Stimulated activated CD8-positive, alpha-beta memory T cell treated with anti-CD3 and anti-CD28 coated beads, Interleukin-15, amount 100 ng/mL, for 4 hours (primary cell): ENCODE data around the gene ANXA11.
"Not testable (repeated sequence)": the region's sequence is repeated elsewhere in the genome, so short reads cannot be mapped to it uniquely, and the experiment has no call there.

Source experiments
- DNase-seq, 2 donors: peaks; one replicate each; pipeline ENCODE4 v3.0.0-alpha.2; 2020; ENCODE audit warnings: low read depth in 2 of 2

ANXA11 gene

DNA sequence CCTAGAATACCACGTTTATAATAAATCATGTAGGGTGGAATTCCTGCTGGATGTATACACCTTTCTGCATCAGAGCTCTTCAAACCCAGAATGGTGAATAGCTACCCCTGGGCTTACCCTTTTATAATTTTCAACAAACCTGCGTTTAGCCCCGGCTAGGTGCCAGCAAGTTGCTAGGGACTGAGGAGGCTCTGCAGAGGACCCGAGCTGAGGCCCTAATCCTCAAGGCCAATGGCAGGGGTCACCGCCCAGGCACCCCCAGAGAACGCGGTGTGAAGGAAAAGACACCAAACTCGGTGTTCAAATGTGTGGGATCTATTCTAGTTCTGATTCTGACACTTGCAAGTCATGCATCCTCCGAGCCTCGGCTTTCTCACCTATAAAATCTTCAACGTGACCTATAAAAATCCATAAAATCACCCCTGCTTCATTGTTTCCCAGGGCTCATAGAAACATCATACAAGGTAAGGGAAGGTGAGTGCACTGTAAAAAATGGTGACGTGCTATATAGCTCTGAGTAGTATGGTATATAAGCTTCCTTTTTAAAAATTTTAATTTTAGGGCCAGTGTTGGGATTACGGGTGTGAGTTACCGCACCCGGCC, 2.5 kb upstream of the ANXA11 start:
- DNase-seq: no peak

DNA sequence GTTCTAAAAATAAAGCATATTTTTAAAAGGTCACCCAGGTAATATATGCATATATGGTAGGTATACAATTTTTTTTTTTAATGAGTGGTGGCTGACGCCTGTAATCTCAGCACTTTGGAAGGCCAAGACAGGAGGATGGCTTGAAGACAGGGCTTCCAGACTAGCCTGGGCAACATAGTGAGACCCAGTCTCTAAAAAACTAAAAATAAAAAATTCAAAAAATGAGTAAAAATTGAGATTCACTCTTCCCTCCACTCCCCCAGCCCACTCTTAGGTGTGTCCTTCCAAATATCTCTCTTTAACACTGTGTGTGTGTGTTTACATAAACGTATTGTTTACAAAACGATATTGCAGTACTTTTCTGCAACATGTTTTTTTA, 929 bp upstream of the ANXA11 start:
- DNase-seq: no peak

DNA sequence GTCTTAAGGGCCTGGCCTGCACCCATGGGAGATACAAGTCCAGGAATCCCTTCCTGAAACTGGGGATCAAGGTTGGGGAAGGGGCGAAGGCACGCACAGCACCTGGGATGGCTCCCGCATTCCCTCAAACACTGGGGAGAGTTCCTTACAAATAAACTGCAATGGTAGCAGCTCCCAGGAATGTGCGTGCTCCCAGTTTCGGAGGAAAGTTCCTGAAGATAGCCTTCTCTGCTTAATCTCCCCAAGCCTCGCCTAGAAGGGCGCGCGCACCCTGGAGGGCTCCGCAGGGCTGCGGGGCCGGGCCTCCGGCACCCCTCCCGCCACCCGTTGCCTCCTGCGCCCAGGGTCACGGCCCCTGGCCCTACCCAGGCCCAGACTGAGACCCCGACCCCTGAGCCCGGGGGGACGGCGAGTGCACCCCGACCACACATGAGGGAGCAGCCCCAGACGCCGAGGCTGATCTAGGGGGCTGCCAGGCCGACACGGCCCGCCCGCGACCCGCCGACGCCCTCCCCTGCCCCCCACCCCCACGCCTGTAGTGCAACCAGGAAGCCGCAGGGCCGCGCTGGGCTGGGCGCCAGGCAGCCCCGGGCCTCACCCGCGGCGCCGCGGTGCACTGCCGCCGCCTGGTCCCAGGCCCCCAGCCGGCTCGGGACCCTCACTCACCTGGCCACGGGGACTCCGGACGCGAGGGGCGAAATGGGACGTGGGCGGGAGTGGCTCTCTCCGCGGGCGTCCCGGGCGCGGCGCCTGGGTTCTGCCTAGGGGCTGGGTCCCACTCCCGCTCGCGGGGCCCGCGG, 460 bp downstream of the ANXA11 start:
- no peak for DNase-seq

DNA sequence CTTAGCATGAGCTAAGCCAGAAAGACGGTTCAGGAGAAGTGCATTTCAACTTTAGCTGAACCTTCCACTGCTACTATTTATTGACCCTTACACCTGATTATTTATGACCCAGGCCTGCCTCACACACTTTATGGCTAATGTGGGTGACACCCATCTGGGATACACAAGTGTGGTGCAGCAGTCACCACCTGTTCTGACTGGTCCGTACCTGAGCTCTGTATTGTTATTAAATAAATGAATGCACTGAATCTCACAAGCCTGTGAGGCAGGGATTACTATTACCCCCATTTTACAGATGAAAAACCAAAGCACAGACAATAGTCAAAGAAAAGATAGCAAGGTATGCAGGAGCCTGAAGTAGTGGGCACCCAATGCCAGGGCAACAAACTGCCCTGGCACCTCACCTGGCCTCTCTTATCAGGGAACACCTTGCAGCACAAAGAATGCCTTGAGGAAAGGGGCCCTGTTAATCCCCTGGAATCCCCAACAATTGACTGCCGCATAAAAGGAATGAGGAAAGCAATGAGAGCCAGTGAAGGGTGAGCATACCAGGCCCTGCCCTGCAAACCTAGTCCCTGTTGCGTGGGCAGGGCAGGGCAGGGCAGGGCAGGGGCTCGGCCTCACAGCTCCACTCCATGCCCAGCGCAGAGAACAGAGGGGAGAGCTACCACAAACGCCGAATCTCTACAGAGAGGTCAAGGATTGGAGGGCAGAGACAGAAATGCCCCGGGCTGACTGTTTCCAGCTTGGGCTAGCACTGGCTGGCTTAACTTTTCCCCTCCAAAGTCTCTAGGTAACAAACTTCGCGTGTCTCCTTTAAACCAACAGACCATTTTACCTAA, 1.3 kb downstream of the ANXA11 start:
- DNase-seq: no peak

DNA sequence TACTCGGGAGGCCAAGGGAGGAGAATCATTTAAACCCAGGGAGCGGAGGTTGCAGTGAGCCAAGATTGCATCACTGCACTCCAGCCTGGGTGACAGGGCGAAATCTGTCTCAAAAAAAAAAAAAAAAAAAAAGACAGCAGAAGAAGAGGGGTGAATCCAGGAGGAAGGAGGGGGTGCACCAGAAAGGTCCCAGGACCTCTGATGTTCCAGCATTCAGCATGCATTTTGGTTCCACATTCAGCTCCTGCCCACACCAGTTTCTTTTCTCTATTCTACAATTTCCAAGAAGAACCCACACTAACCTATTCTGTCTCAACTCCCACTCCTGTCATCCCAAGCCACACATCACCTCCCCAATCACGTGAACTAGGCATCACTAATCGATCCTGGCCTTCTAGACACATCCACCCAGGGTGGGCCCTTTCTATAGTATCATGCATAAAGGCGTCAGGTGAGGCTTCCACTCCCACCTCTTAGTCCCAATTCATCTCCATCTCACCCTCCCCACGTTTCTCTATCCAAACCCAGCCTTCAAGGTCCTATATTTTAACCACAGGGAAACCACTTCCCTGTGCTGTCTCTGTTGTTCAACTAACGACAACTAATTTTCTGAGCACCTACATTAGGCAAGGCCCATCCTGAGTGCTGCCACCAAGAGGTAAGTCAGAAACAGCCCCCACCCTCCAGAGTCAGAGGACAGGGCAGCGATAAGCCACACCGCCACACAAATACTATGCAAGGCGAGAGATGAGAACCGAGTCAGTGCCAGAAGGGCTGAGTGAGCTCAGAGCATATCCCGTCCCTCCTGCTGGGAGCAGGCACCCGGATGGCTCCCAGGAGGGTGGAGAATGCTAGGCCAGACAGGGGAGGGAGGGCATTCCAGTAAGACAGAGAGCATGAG, 2.2 kb downstream of the ANXA11 start:
- DNase-seq: peak in 1 of 2 donors; percentile 39

DNA sequence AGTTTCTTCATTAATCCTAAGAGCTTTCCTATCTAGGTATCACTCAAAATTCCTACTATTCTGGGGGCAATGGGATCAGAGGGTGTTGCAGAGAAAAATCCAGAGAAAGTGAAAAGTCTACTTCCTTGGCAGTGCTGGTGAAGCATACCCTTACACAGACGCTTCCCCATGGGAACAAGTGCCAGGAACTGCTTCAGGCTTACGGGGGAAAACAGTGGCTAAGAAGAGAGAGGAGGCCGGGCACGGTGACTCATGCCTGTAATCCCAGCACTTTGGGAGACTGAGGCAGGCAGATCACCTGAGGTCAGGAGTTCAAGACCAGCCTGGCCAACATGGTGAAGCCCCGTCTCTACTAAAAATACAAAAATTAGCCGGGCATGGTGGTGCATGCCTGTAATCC, 2.8 kb downstream of the ANXA11 start:
- not testable (repeated sequence) for DNase-seq

DNA sequence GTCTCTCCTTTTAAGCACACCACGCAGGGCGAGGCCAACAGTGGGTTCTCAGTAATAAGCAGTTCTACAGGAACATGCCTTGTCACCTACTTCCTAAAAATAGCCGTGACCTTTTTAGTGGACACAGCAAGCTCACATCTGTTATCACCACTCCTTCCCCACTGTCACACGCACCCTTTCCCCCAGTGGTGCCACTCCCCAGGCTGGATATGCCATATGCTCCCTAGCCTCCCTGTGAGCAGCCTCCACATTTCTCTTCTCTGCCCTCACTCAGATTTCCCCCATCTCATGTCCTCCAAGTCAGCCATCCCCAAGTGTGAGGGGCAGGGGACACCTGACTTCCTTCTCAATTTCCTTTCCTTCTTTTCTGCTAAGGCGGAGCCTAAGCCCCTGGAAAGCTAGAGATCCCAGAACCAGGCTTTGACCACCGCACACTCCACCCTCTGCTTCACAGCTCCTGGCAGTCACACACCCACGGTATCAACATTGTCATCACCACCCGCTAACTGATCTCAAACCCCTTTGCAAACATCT, 3.7 kb downstream of the ANXA11 start:
- DNase-seq: no peak

DNA sequence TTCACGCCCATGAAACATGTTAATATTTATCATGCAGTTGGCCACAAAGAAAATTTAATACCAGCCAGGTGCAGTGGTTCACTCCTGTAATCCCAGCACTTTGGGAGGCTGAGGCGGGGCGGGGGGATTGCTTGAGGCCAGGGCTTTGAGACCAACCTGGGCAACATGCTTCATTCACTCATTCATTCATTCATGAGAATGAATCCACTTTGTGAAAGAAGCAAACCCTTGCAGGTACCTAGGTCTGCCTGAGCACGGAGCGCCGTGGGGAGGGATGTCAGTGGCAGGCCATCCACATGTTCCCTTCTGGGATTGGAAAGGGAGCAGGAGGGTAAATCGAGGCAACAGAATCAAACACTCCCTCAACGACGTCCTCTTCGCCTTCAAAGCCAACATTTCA, 4.7 kb downstream of the ANXA11 start:
- DNase-seq: no peak

DNA sequence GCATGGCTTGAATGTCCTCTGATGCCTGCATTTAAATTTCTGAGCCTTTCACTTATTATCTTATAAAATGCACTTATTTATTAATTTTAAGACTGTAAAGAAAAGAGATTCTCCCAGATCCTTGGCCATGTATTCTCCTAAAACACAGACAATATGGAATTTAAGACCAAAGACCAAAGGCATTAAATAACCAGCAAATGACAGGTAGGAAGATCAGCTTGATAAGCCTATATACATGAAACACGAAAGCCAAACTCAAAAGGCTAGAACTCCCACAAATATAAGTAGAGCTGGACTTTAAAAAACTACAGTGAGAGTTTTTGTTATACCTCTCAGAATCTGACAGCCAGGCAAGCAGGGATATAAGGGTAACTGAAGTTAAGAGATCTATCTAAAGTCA, 5.1 kb downstream of the ANXA11 start:
- no peak for DNase-seq

DNA sequence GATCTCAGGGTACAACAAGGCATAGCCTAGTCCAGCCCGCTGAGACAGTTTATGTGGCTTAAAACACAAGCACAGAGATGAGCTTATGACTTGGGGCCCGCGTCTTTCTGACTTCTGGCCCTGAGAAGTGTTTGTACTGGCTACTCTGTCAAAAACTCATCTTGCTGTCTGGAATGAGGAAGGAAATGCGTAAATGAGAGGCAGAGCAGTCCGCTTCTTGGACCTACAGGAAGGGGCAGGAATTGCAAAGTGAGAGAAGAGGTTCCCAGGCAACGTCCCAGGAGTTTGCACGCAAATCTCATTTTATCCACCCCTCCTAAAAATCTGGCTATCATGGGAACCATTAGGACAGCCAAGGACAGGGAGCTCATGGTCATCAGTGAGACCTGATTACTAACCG, 5.5 kb downstream of the ANXA11 start:
- no peak for DNase-seq

DNA sequence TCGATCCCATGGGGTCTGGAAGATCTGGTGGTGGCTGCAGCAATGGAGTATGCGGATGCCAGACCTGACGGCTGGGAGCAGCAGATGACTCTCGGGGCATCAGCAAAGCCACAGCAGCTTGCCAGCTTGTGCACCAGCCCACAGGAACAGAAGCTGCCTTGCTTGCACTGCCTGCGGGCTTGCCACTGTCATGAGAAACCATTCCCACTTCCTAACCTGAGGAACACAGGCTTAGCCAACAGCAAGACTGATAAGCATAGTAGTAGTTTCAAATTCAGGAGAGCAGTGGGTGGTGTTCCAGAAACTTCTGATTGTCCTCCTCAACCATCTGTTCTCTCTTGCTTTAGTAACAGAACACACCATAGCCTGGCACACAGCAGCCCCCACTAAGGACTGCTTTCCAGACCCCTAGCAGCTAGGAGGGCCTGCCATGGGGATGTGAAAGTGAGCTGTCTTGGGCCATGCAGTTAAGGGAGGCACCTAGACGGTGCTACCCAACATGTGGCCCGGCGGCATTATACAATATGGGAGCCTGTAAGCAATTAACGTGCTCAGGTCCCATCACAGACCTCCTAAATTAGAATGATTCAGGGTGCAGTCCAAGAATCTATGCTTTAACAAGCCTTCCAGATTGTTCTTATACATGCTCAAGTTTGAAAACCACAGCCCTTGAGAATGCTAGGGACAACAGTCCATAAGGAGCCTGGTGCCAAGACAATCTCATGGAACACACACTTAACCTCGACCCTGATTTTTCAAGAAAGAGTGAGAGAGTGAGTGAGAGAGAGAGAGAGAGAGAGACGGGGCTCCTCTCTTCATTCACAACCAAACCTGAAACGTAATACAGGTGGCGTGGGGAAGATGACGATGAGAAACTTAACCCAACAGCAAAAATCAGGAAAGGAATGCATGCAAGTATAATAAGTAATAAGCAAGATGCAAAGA, 7.1 kb downstream of the ANXA11 start:
- no peak for DNase-seq

DNA sequence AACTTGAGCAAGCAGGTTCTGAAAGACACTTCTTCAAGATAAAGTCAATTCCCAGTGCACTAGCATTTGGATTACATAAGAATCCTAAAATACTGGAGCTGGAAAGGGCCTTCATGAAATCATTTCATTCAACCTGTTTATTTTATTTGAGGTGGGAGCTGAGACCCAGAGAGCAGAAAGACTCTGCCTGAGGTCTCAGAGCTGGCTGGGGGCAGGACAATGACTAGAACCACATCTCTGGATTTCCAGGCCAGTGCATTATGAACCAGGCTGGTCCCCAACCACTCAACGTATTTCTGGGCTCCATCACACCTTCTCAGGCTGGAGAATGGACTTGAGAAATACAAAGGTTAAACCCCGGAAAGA, 8.4 kb downstream of the ANXA11 start:
- DNase-seq: no peak

DNA sequence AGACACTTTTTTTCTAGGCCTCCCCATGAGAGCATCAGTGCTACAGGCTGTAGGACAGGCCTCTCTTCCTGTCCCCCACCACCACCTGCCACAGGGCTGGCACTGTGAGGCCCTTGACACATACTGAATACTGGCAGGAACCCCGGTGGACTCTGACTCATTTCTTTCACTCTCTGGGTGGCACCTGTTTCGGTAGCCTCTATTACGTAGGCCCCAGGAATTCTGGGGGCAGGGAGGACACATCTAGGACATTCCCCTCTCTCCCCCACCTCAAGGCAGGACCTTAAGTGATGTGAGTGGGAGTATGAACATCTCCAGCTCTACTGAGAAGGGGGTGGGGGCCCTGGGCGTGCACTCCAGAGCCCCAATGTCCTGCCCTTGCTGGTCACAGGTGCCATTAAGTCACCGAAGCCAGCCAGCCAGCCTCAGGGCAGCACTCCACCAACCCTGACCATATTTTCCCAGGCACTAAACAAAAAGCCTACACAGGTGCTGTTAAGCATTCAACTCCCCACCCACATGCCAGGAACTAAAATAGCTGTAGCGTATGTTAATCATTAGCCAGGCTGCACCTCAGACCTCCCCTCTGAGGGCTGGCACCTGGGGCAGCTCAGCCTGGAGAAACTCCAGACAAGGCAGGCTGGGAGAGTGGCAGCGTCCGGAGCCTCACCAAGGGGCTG, 8.9 kb downstream of the ANXA11 start:
- peak in 1 of 2 donors; percentile 60 for DNase-seq

DNA sequence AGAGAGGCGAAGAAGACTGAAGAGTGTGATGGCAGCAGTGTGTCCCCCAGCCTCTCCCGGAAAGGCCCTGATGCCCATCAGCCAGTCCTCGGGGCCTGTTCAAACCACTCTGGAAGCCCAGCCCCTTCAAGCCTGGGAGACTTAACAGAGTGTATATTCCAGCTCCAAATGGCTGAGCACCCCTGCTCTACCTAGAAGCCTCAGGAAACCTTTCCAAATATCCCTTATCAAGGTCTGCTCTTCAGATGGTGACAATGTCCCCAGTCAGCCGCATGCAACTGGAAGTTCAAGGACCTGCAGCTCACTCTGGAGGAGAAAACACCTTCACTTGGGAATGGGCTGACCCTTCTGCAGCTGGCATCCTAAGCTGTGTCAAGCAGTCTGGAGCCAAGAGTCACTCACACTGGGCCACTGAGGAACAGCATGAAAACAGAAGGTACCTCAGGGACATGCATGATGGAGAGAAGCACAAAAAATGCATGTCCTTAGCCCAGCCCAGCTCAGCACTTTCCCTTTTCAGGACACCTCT, 10.2 kb downstream of the ANXA11 start:
- no peak for DNase-seq

DNA sequence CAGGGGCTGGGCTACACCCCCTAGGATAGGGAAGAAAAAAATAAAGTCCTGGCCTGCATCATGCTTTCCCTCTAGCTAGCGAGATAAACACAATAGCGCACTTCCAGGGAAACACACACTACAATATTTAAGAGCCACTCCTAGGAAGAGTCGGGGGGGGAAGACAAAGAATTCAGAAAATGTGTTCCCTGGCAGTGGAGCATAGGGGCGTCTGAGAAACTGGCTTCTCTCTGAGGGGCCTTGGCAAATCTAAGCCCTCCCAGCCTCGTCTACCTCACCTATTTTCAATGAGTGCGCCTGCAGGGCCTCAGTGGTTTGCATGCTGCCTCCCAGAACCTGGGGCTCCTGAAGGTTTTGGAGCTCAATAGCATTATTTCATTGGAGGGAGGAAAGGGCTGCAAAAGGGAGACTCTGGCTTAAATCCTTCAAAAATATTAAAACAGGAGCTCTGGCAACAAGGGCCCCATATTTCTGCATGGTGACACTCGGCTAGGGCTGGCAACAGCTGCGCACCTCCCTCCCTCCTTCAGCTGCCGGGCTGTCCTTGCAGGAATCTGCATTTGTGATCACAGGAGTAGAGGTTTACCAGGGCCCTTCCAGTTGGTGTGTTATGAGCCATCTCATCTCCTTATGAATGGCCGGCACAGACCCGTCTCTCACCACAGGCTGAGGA, 10.8 kb downstream of the ANXA11 start:
- DNase-seq: no peak

DNA sequence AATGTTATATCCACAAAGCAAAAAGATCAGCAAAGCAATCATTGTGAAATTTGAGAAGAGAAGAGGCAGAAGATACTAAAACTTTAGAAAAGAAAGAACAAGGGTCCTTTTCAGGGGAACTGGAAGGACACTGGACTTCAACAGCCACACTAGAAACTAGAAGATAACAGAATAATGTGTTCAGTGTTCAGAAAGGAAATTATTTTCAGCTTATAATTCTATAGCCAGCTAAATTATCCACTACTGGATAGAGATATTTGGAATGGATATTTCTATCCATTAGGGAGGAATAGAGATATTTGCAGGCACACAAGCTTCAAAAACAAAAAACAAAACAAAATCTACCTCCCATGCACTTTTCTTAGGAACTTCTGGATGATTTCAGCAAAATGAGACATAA, 12.8 kb downstream of the ANXA11 start:
- DNase-seq: no peak

DNA sequence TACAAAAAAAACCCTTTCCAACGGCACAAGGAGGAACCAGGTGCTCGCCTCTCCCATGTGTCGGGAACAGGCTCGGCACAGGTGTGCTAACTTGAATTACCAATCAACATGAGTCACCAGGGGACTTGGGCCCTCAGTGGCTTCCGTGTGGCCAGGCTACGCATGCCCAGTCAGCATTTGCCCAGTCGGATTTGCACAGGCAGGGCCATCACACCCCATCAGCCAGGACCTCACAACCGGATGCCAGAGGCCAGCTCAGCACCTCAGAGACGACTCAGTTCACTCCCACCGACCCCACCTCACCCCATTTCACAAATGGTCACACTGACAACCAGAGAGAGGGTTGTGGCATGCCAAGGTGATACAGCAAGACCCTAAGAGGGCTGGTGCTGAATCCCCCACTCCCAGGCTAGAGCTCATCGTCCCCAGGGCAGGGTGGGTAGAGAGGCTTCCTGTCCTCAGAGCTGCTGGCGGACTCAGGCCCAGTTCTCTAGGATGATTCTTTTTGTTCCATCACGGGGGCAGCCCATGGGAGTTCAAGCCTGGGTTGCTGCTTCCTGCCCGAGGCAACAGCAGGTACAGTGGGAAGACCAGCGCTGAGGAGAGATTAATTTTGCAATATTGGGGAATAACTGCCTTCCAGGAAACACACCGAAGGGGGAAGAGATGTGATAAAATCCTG, 13.6 kb downstream of the ANXA11 start:
- no peak for DNase-seq

DNA sequence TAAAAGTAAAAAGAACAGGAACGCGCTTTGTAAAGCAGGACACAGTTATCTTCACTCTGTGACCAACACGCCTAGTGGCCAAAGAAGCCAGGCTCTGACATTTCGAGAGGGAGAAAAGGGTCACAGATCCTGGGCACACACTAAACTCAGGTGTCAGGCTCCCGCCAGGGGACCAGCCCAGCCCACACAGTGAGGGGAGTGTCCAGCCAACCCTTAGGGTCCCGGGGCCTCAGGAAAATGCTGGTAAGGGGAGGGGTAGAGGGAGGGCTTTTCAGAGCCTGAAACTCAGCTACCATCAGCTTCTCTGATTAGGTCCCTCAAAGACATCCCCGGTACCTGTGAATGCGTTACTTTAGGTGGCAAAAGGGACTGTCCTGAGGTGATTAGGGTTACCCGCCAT, 16.6 kb downstream of the ANXA11 start:
- DNase-seq: no peak
